ENCODE data around the gene TMTC2.

Gene TMTC2

DNA sequence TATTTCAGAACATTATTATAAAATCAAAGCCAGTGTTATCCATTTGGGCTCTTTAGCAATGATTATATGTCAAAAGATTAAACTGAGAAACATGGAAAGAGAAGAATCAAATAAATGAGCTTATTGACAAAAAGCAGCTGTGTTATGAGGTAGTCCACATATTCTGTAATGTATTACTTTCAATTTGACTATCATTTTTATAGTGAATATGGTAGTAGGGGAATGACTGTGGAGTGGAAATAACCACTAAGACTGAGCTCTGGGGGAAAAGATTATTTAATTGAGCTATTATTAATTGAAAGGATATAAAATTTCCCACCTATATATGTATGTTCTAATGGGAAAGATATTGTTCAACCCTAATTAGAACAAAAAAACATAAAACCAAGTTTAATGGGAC is 381.3 kb downstream of the TMTC2 start:
- H3K9ac ChIP-seq (ENCODE audit: insufficient read length, low read depth), result no peak overlapping the region
- no peaks in the 10 kb centered on the region for H3K36me3 ChIP-seq (ENCODE audit: insufficient read depth, insufficient read length, low read length)
- DNase-seq (ENCODE audit: low read depth, low spot score), result no peak
- H3K4me1 ChIP-seq (ENCODE audit: insufficient read depth, insufficient read length), result no peaks in the 10 kb centered on the region
- H3K9me3 ChIP-seq (ENCODE audit: insufficient read depth, low read length), result peaks cover 3% of the 10 kb centered on the region; the same call in 1 of the 2 replicates
- H3K27me3 ChIP-seq (ENCODE audit: insufficient read depth, insufficient read length), result no peaks in the 10 kb centered on the region
- no peak overlapping the region for H3K4me3 ChIP-seq (ENCODE audit: insufficient read length, low read depth)
- TF ChIP-seq ZNF274 (IDR thresholded peaks at IDR 0.05; ENCODE audit: low read depth, low read length) (no peak), SUZ12 (IDR thresholded peaks at IDR 0.05; ENCODE audit: extremely low read depth, insufficient read depth, insufficient read length) (no peak), YY1 (IDR thresholded peaks at IDR 0.05; ENCODE audit: insufficient read depth, insufficient read length) (no peak)

DNA sequence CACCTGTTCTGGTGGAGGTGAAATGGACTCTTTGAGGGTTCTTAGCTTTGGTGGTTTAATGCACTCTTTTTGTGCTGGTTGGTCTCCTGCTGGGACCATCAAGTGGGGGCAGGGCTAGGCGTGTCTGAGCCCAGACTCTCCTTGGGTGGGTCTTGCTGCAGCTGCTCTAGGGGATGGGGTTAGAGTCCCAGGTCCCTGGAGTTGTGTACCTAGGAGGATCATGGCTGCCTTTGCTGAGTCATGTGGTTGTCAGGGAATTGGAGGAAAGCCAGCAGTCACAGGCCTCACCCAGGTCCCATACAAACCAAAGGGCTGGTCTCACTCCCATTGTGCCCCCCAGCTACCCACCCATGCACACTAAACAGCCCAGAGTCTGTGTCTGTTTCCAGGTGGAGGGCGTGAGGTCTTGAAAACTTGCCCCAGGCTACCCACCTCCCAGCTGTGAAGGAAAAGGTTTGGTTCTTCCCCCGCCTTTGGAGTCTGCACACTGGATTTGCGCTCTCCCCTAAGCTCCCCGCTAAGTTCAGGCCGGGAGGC is 387.7 kb downstream of the TMTC2 start:
- no peaks in the 10 kb centered on the region for H3K4me1 ChIP-seq (ENCODE audit: insufficient read depth, insufficient read length)
- no peaks in the 10 kb centered on the region for H3K36me3 ChIP-seq (ENCODE audit: insufficient read depth, insufficient read length, low read length)
- H3K4me3 ChIP-seq (ENCODE audit: insufficient read length, low read depth), result no peak overlapping the region
- no peak for TF ChIP-seq SUZ12 (IDR thresholded peaks at IDR 0.05; ENCODE audit: extremely low read depth, insufficient read depth, insufficient read length)
- no peak for TF ChIP-seq ZNF274 (IDR thresholded peaks at IDR 0.05; ENCODE audit: low read depth, low read length)
- no peak for TF ChIP-seq YY1 (IDR thresholded peaks at IDR 0.05; ENCODE audit: insufficient read depth, insufficient read length)
- H3K9ac ChIP-seq (ENCODE audit: insufficient read length, low read depth), result no peak overlapping the region
- no peak for DNase-seq (ENCODE audit: low read depth, low spot score)
- H3K27me3 ChIP-seq (ENCODE audit: insufficient read depth, insufficient read length), result no peaks in the 10 kb centered on the region
- H3K9me3 ChIP-seq (ENCODE audit: insufficient read depth, low read length), result peaks cover 11% of the 10 kb centered on the region

DNA sequence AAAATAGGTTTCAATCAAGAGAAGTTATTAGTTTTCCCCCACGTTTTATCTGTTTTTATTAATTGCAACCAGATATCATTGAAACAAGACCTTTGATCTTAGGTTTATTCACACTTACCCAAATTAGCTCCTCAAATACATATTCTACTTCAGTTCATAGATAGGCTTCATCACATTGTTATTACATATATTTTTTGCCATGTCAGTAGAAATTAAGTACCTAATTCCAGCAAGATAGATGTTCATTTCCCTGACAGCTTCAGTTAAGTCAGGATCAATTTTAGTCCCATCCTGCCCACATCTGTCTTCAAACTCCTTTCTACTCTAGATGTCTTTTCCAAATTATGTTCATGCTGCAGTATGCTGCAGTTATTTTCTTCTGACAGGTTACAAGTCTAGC is 388.8 kb downstream of the TMTC2 start:
- Histone ChIP-seq H3K9ac (ENCODE audit: insufficient read length, low read depth) (no peak overlapping the region), H3K36me3 (ENCODE audit: insufficient read depth, insufficient read length, low read length) (no peaks in the 10 kb centered on the region), H3K9me3 (ENCODE audit: insufficient read depth, low read length) (peaks cover 11% of the 10 kb centered on the region), H3K4me3 (ENCODE audit: insufficient read length, low read depth) (no peak overlapping the region), H3K27me3 (ENCODE audit: insufficient read depth, insufficient read length) (no peaks in the 10 kb centered on the region), H3K4me1 (ENCODE audit: insufficient read depth, insufficient read length) (no peaks in the 10 kb centered on the region)
- no peak for DNase-seq (ENCODE audit: low read depth, low spot score)
- TF ChIP-seq ZNF274 (IDR thresholded peaks at IDR 0.05; ENCODE audit: low read depth, low read length), result no peak
- no peak for TF ChIP-seq YY1 (IDR thresholded peaks at IDR 0.05; ENCODE audit: insufficient read depth, insufficient read length)

DNA sequence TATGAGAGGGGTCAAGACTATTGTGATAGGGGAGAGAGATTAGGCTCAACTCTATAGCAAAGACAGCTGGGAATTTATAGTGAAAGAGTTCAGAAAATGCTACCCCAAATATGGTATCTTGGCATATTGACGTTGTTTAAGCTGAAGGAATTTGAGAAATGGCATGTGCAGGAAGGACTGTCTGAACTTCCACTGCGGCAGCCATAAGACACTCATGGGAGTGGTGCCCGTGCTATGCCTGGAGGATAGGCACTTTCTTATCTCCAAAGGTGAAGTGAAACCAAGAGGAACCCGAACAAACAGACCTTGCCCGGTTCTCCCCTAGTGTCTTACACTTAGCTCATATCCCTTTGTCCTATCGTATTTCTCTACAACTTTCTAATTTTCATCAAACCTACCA is 390.3 kb downstream of the TMTC2 start:
- Histone ChIP-seq H3K4me1 (ENCODE audit: insufficient read depth, insufficient read length) (no peaks in the 10 kb centered on the region), H3K9me3 (ENCODE audit: insufficient read depth, low read length) (peaks cover 11% of the 10 kb centered on the region), H3K9ac (ENCODE audit: insufficient read length, low read depth) (no peak overlapping the region), H3K27me3 (ENCODE audit: insufficient read depth, insufficient read length) (no peaks in the 10 kb centered on the region), H3K4me3 (ENCODE audit: insufficient read length, low read depth) (no peak overlapping the region), H3K36me3 (ENCODE audit: insufficient read depth, insufficient read length, low read length) (no peaks in the 10 kb centered on the region)
- TF ChIP-seq ZNF274 (IDR thresholded peaks at IDR 0.05; ENCODE audit: low read depth, low read length) (no peak), YY1 (IDR thresholded peaks at IDR 0.05; ENCODE audit: insufficient read depth, insufficient read length) (no peak)
- no peak for DNase-seq (ENCODE audit: low read depth, low spot score)

DNA sequence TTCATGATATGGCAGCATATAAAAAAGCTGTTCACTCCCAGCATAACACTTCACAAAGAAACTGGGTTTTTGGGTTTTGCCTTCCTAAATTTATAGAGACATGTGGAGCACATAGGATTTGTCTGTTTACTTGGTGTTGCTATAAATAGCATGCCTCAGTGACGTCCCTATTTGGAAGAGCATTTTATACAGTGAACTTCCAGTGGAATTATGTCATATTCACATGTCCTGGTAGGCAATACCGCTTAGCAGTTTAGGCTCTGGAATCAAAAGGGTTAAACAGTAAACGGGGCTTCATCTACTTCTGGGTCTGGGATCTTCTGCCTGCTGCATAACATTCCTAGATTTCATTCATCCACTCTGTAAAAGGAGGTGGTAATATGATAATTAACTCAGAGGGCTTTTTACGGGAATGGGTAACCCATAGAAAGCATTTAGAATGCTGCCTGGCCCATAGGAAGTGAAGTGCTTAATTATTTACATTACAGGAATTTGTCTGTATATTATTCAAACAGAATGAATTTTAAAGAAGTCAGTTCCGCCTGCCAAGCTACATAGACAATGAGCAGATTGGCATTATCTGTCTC is 396.1 kb downstream of the TMTC2 start:
- TF ChIP-seq ZNF274 (IDR thresholded peaks at IDR 0.05; ENCODE audit: low read depth, low read length), result no peak
- no peak for TF ChIP-seq SUZ12 (IDR thresholded peaks at IDR 0.05; ENCODE audit: extremely low read depth, insufficient read depth, insufficient read length)
- TF ChIP-seq YY1 (IDR thresholded peaks at IDR 0.05; ENCODE audit: insufficient read depth, insufficient read length), result no peak

DNA sequence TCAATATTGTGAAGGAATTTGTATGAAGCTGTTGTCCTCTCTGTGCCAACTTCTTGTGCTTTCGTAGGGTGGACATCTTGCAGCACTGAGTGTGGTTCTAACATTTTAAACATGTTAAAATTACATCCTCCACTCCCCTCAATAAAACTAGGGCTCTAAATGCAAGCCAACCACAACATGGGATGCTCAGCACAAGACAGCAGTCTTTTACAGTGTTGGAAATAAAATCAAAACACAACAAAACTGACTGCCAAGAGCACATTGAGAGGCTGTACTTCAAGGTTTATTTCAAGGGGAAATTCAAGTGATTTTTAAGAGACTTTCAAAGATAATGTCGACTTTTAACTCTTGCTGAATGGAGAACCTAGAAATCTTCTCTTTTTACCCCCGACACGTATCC is 396.9 kb downstream of the TMTC2 start:
- no peak overlapping the region for H3K9ac ChIP-seq (ENCODE audit: insufficient read length, low read depth)
- TF ChIP-seq ZNF274 (IDR thresholded peaks at IDR 0.05; ENCODE audit: low read depth, low read length), result no peak
- TF ChIP-seq YY1 (IDR thresholded peaks at IDR 0.05; ENCODE audit: insufficient read depth, insufficient read length), result no peak
- no peak for TF ChIP-seq SUZ12 (IDR thresholded peaks at IDR 0.05; ENCODE audit: extremely low read depth, insufficient read depth, insufficient read length)
- no peak overlapping the region for H3K4me3 ChIP-seq (ENCODE audit: insufficient read length, low read depth)
- H3K36me3 ChIP-seq (ENCODE audit: insufficient read depth, insufficient read length, low read length), result no peaks in the 10 kb centered on the region
- no peak for DNase-seq (ENCODE audit: low read depth, low spot score)
- H3K4me1 ChIP-seq (ENCODE audit: insufficient read depth, insufficient read length), result no peaks in the 10 kb centered on the region
- H3K9me3 ChIP-seq (ENCODE audit: insufficient read depth, low read length), result no peaks in the 10 kb centered on the region
- no peaks in the 10 kb centered on the region for H3K27me3 ChIP-seq (ENCODE audit: insufficient read depth, insufficient read length)

More for the DNA sequence above, 396.1 kb downstream of the TMTC2 start:
- Histone ChIP-seq H3K9me3 (ENCODE audit: insufficient read depth, low read length) (no peaks in the 10 kb centered on the region), H3K36me3 (ENCODE audit: insufficient read depth, insufficient read length, low read length) (no peaks in the 10 kb centered on the region), H3K4me1 (ENCODE audit: insufficient read depth, insufficient read length) (no peaks in the 10 kb centered on the region), H3K9ac (ENCODE audit: insufficient read length, low read depth) (no peak overlapping the region), H3K4me3 (ENCODE audit: insufficient read length, low read depth) (no peak overlapping the region), H3K27me3 (ENCODE audit: insufficient read depth, insufficient read length) (no peaks in the 10 kb centered on the region)
- DNase-seq (ENCODE audit: low read depth, low spot score), result no peak

DNA sequence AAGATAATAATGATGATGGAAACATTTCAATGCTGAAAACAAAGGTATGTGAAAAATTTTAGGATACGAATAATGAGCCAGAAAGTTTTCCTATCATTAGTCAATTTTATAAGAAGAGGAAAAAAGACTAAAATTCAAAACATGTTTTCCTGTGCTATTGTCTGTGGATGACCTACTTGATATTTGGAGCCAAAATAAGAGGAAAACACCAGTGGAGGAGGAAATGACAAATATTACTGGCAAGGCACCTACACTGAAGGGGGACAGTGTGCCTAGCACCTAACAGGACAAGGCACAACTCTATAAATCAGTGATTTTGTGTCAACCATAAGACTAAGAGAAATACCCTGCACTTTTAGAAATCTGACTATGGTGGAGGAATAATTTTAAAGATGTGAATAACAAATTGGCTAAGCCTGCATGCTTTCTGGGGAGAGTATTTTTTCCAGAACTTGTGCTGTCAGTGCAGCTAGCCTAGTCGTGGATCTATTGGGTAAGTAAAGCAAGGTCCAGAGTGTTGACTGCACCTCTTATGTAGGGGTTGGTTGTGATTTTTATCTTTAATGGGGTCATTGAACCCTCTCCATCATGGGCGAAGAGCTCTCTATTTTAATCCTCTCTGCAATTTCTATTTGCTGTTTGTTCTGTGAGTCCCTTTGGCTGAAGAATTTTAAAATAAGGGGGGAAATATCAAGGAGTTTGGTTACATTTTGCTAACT is 398.0 kb downstream of the TMTC2 start:
- Histone ChIP-seq H3K9me3 (ENCODE audit: insufficient read depth, low read length) (no peaks in the 10 kb centered on the region), H3K27me3 (ENCODE audit: insufficient read depth, insufficient read length) (no peaks in the 10 kb centered on the region), H3K36me3 (ENCODE audit: insufficient read depth, insufficient read length, low read length) (no peaks in the 10 kb centered on the region), H3K4me3 (ENCODE audit: insufficient read length, low read depth) (no peak overlapping the region), H3K4me1 (ENCODE audit: insufficient read depth, insufficient read length) (no peaks in the 10 kb centered on the region), H3K9ac (ENCODE audit: insufficient read length, low read depth) (no peak overlapping the region)
- no peak for TF ChIP-seq SUZ12 (IDR thresholded peaks at IDR 0.05; ENCODE audit: extremely low read depth, insufficient read depth, insufficient read length)
- TF ChIP-seq YY1 (IDR thresholded peaks at IDR 0.05; ENCODE audit: insufficient read depth, insufficient read length), result no peak
- no peak for TF ChIP-seq ZNF274 (IDR thresholded peaks at IDR 0.05; ENCODE audit: low read depth, low read length)
- no peak for DNase-seq (ENCODE audit: low read depth, low spot score)
